Smooth muscle cell (in vitro differentiated cells): ENCODE results near the gene KRTAP19-1. TPM values are rescaled to one million over a fixed set of nuclear protein-coding genes. Genes with fewer than 3 reads are reported as not detected.

Experiments
- DNase-seq: peaks from one replicate; lab custom pipeline; 2025; ENCODE audit not compliant: unreplicated experiment; lab: John Stamatoyannopoulos, UW
- H2AFZ ChIP-seq: fragments of 200-600 bp; sonication (generic); 2 replicates; pipeline ENCODE4 v1.6.0; 2016; ENCODE audit warnings: antibody characterized with exemption, low read depth, mild to moderate bottlenecking
- H3F3A ChIP-seq: fragments of 200-600 bp; sonication (generic); 2 replicates; pipeline ENCODE4 v1.6.0; 2017; ENCODE audit warnings: antibody characterized with exemption, low read depth
- H3K27ac ChIP-seq: fragments of 200-600 bp; sonication (generic); 2 replicates; pipeline ENCODE4 v1.5.1; 2016; ENCODE audit warnings: low read depth, mild to moderate bottlenecking
- H3K27me3 ChIP-seq: fragments of 200-600 bp; sonication (generic); 2 replicates; pipeline ENCODE4 v1.6.1; 2016; ENCODE audit warnings: low read depth, mild to moderate bottlenecking
- H3K36me3 ChIP-seq: fragments of 200-600 bp; sonication (generic); 2 replicates; pipeline ENCODE4 v1.5.1; 2016; ENCODE audit warnings: low read depth
- H3K4me1 ChIP-seq: fragments of 200-600 bp; sonication (generic); 2 replicates; pipeline ENCODE4 v1.5.1; 2016; ENCODE audit warnings: low read depth
- H3K4me2 ChIP-seq: fragments of 200-600 bp; sonication (generic); 2 replicates; pipeline ENCODE4 v1.6.0; 2016; ENCODE audit warnings: mild to moderate bottlenecking
- H3K4me3 ChIP-seq: fragments of 200-600 bp; sonication (generic); 2 replicates; pipeline ENCODE4 v1.5.1; 2016; ENCODE audit warnings: mild to moderate bottlenecking
- H3K79me2 ChIP-seq: fragments of 200-600 bp; sonication (generic); 2 replicates; pipeline ENCODE4 v1.6.0; 2016; ENCODE audit warnings: low read depth, mild to moderate bottlenecking
- H3K9ac ChIP-seq: fragments of 200-600 bp; sonication (generic); 2 replicates; pipeline ENCODE4 v1.6.0; 2016; ENCODE audit warnings: low read depth
- H3K9me3 ChIP-seq: fragments of 200-600 bp; sonication (generic); replicated peaks from 2 replicates; pipeline ENCODE4 v1.5.1; 2016; ENCODE audit warnings: low read depth
- H4K20me1 ChIP-seq: fragments of 200-600 bp; sonication (generic); 2 replicates; pipeline ENCODE4 v1.6.0; 2016; ENCODE audit warnings: low read depth
- CTCF ChIP-seq: fragments of 200-600 bp; sonication (generic); IDR thresholded peaks from 2 replicates; pipeline ENCODE4 v1.5.1; 2017; ENCODE audit warnings: borderline replicate concordance, mild to moderate bottlenecking, antibody characterized with exemption; ENCODE audit not compliant: insufficient read depth, poor library complexity, severe bottlenecking
- WGBS: methylation state at CpG from one replicate; pipeline ENCODE4 v1.1.7; 2016; ENCODE audit warnings: low lambda C conversion rate; 5-methylcytosine and 5-hydroxymethylcytosine counted together
- polyA plus RNA-seq: library from polyadenylated mRNA; unstranded; fragments of >200 nt; fragmentation: Nextera tagmentation; extraction: Ambion mirVana; gene quantifications from 2 replicates; pipeline ENCODE4 v1.2.1, GENCODE V29; 2016
- total RNA-seq: library from RNA; depleted of rRNA; stranded (reverse); fragments of >200 nt; gene quantifications from 2 replicates; pipeline ENCODE4 v1.2.3, GENCODE V29; 2014

KRTAP19-1 gene
- total and polyA plus RNA-seq, 2 experiments from 2014 or later, result 0.72 TPM; not detected in 1

DNA sequence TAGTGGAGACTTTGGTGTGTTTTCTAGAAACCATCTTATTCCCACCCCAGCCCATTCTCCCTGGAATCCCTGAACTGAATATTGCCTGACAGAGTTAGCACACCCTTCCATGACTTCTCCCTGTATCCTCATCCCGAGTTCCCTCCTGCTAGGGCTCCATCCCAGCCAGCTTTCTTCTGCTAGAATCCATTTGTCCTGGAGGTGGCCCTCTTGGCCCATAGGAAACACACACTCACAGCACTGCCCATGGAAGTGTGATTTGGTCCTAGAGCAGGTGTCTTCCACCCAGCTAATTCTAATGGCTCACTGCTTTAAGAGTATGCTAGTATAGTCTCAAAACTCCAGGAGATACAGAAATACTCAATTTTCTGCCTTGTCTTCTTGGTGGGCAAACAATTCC is 36.0 kb downstream of the KRTAP19-1 start:
- Histone ChIP-seq H3K9ac (no peak overlapping the region), H3K4me1 (no peaks in the 10 kb centered on the region), H2AFZ (no peak overlapping the region), H3F3A (no peaks in the 10 kb centered on the region), H3K36me3 (no peaks in the 10 kb centered on the region), H3K9me3 (no peaks in the 10 kb centered on the region), H3K79me2 (no peaks in the 10 kb centered on the region), H3K4me3 (no peak overlapping the region), H3K4me2 (no peak overlapping the region), H4K20me1 (no peaks in the 10 kb centered on the region), H3K27me3 (no peaks in the 10 kb centered on the region), H3K27ac (no peak overlapping the region)
- WGBS, result 57% methylated on average over 1 of the region's 1 CpG
- TF ChIP-seq CTCF, result no peak
- DNase-seq, result no peak

- Histone ChIP-seq H3K4me3 (no peak overlapping the region), H3K36me3 (no peaks in the 10 kb centered on the region), H3K4me1 (no peaks in the 10 kb centered on the region), H3F3A (no peaks in the 10 kb centered on the region), H3K9me3 (no peaks in the 10 kb centered on the region), H4K20me1 (no peaks in the 10 kb centered on the region), H3K9ac (no peak overlapping the region), H3K27me3 (no peaks in the 10 kb centered on the region), H3K79me2 (no peaks in the 10 kb centered on the region), H2AFZ (no peak overlapping the region), H3K27ac (no peak overlapping the region), H3K4me2 (no peak overlapping the region)
- no peak for TF ChIP-seq CTCF
- DNase-seq, result no peak
Observed at GRCh38 chr21:30443226-30443625, 36.9 kb downstream of the KRTAP19-1 start.

DNA sequence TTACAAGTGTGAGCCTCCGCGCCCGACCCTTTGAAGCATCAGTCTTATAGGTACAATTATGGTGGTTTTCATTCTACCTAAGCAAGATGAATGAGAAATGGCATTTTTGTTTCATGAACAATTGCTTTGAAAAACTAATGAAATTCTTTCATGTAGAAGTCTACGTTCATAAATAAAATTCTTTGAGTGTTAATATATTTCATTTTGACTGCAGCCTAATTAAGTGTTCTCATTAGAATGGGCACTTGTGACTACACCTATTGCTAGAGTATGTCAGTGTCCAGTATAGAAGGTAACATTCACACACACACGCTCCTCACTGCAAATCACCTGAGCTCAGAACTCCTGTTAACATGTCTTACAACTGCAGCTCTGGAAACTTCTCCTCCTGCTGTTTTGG is 40.2 kb downstream of the KRTAP19-1 start, which contains the start of gene KRTAP15-1:
Gene KRTAP15-1 (plus strand): TSS at position 301 of the 400 bp plus-strand sequence. CDS start 53 bp downstream, at position 354.
- Histone ChIP-seq H3K4me1 (no peaks in the 10 kb centered on the region), H3K27ac (no peak within 1 kb of the TSS), H3F3A (no peaks in the 10 kb centered on the region), H3K27me3 (no peaks in the 10 kb centered on the region), H3K9ac (no peak within 1 kb of the TSS), H3K36me3 (no peaks in the 10 kb centered on the region), H2AFZ (no peak within 1 kb of the TSS), H4K20me1 (no peaks in the 10 kb centered on the region), H3K4me2 (no peak within 1 kb of the TSS), H3K4me3 (no peak within 1 kb of the TSS), H3K9me3 (no peaks in the 10 kb centered on the region), H3K79me2 (no peaks in the 10 kb centered on the region)
- 95% methylated on average over 5 of the region's 5 CpGs for WGBS
- TF ChIP-seq CTCF, result no peak
- DNase-seq, result no peak

DNA sequence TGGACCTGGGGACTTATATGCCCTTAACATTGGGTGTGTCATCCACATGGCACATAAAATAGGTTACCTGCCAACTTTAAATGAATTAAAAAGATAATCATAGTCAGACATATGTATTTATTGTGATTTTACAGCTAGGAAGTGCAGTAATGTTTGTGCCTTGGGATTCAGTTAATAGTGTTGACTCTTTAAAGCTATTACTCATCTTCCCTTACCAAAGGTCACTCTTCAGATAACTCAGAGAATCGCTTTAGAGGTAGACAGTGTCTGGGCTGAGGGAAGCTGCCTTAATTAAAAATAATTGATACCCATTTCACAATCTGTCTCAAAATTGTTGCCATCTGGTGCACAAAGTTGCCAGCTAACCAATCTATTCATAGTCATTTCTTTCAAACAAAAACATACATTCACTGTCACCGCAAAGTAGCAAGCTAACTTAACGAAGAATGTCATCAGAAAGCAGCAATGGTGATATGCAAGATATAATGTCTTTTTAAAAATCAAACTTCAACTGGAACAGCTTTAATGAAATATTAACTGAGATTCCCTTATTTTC is 43.1 kb downstream of the KRTAP19-1 start:
- Histone ChIP-seq H3K4me3 (no peak overlapping the region), H4K20me1 (no peaks in the 10 kb centered on the region), H3K4me2 (no peak overlapping the region), H3K9ac (no peak overlapping the region), H2AFZ (no peak overlapping the region), H3K27ac (no peak overlapping the region), H3K9me3 (no peaks in the 10 kb centered on the region), H3K36me3 (no peaks in the 10 kb centered on the region), H3K79me2 (no peaks in the 10 kb centered on the region), H3K27me3 (peaks cover 4% of the 10 kb centered on the region), H3F3A (no peaks in the 10 kb centered on the region), H3K4me1 (no peaks in the 10 kb centered on the region)
- no peak for DNase-seq
- WGBS, result 83% methylated on average over 3 of the region's 3 CpGs
- TF ChIP-seq CTCF, result no peak
